ENCODE measurements around the gene TMEM38B. TPM values are rescaled to one million over a fixed set of nuclear protein-coding genes. Genes with fewer than 3 reads are reported as not detected.

Gene TMEM38B
- total RNA-seq, 1 donor from 2014 or later, result 11.8 TPM

- Mint-ChIP-seq H3K27me3 (ENCODE audit: unreplicated experiment) (no peaks in the 10 kb centered on the region), H3K4me1 (ENCODE audit: unreplicated experiment) (no peaks in the 10 kb centered on the region), H3K4me3 (ENCODE audit: unreplicated experiment) (no peak overlapping the region), H3K27ac (ENCODE audit: unreplicated experiment) (no peak overlapping the region), H3K9me3 (ENCODE audit: unreplicated experiment) (no peaks in the 10 kb centered on the region), H3K36me3 (ENCODE audit: low read depth, unreplicated experiment) (no peaks in the 10 kb centered on the region)
- DNase-seq (ENCODE audit: low spot score), result no peak
- TF ChIP-seq CTCF (IDR thresholded peaks at IDR 0.05; ENCODE audit: unreplicated experiment), result no peak
Measured at GRCh38 chr9:105816202-105816744, 121.9 kb downstream of the TMEM38B start.

- Mint-ChIP-seq H3K27ac (ENCODE audit: unreplicated experiment) (no peak overlapping the region), H3K4me1 (ENCODE audit: unreplicated experiment) (no peaks in the 10 kb centered on the region), H3K9me3 (ENCODE audit: unreplicated experiment) (no peaks in the 10 kb centered on the region), H3K36me3 (ENCODE audit: low read depth, unreplicated experiment) (no peaks in the 10 kb centered on the region), H3K27me3 (ENCODE audit: unreplicated experiment) (no peaks in the 10 kb centered on the region), H3K4me3 (ENCODE audit: unreplicated experiment) (no peak overlapping the region)
- no peak for DNase-seq (ENCODE audit: low spot score)
- TF ChIP-seq CTCF (IDR thresholded peaks at IDR 0.05; ENCODE audit: unreplicated experiment), result no peak
Measured at GRCh38 chr9:105816981-105817380, 122.6 kb downstream of the TMEM38B start.

- no peak for DNase-seq (ENCODE audit: low spot score)
- no peak overlapping the region for H3K4me3 Mint-ChIP-seq (ENCODE audit: unreplicated experiment)
- H3K27ac Mint-ChIP-seq (ENCODE audit: unreplicated experiment), result no peak overlapping the region
- no peaks in the 10 kb centered on the region for H3K4me1 Mint-ChIP-seq (ENCODE audit: unreplicated experiment)
- H3K27me3 Mint-ChIP-seq (ENCODE audit: unreplicated experiment), result no peaks in the 10 kb centered on the region
- no peak for TF ChIP-seq CTCF (IDR thresholded peaks at IDR 0.05; ENCODE audit: unreplicated experiment)
- no peaks in the 10 kb centered on the region for H3K9me3 Mint-ChIP-seq (ENCODE audit: unreplicated experiment)
- no peaks in the 10 kb centered on the region for H3K36me3 Mint-ChIP-seq (ENCODE audit: low read depth, unreplicated experiment)
Measured at GRCh38 chr9:105818903-105819302, 124.6 kb downstream of the TMEM38B start.

GRCh38 chr9:105822814-105823213 is 128.5 kb downstream of the TMEM38B start:
- Mint-ChIP-seq H3K36me3 (ENCODE audit: low read depth, unreplicated experiment) (no peaks in the 10 kb centered on the region), H3K9me3 (ENCODE audit: unreplicated experiment) (no peaks in the 10 kb centered on the region), H3K4me1 (ENCODE audit: unreplicated experiment) (no peaks in the 10 kb centered on the region), H3K4me3 (ENCODE audit: unreplicated experiment) (no peak overlapping the region), H3K27me3 (ENCODE audit: unreplicated experiment) (no peaks in the 10 kb centered on the region), H3K27ac (ENCODE audit: unreplicated experiment) (no peak overlapping the region)
- no peak for TF ChIP-seq CTCF (IDR thresholded peaks at IDR 0.05; ENCODE audit: unreplicated experiment)
- DNase-seq (ENCODE audit: low spot score), result no peak

Other genes with a start within 250 kb of the TMEM38B start
- gene FSD1L, start 246.5 kb upstream of the TMEM38B start, total RNA-seq (ENCODE audit: unreplicated experiment), result 5.6 TPM
- 16.4 TPM for gene FKTN, start 136.4 kb upstream of the TMEM38B start, total RNA-seq (ENCODE audit: unreplicated experiment)
- 3.5 TPM for gene TAL2, start 32.1 kb upstream of the TMEM38B start, total RNA-seq (ENCODE audit: unreplicated experiment)

Data from endothelial cell (in vitro differentiated cells).